ENCODE data around the gene SLC8A3.

The SLC8A3 gene

DNA sequence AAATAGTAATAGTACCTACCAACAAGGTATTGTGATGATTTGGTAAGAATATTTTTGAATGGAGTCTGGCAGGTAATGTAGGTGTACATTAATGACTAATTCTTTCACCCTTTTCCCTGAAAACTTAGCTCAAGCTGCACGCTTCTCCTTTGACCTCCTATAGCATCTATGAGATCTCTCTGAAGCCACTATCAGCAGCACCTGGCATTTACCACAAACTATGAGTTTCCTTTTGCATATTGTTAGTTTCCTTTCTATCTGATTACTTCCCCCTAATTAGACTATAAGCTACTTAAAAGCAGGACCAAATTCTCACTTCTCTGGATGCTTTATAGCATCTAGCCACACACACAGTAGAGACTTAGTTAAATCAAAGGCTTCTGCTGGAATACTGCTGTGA is 48.1 kb downstream of the SLC8A3 start:
- DNase-seq (ENCODE audit: low read depth): no peak
- TF ChIP-seq, protein P1, sequence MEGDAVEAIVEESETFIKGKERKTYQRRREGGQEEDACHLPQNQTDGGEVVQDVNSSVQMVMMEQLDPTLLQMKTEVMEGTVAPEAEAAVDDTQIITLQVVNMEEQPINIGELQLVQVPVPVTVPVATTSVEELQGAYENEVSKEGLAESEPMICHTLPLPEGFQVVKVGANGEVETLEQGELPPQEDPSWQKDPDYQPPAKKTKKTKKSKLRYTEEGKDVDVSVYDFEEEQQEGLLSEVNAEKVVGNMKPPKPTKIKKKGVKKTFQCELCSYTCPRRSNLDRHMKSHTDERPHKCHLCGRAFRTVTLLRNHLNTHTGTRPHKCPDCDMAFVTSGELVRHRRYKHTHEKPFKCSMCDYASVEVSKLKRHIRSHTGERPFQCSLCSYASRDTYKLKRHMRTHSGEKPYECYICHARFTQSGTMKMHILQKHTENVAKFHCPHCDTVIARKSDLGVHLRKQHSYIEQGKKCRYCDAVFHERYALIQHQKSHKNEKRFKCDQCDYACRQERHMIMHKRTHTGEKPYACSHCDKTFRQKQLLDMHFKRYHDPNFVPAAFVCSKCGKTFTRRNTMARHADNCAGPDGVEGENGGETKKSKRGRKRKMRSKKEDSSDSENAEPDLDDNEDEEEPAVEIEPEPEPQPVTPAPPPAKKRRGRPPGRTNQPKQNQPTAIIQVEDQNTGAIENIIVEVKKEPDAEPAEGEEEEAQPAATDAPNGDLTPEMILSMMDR (conservative IDR thresholded peaks at IDR 0.05; ENCODE audit: low read depth, low read length): no peak
- H3K4me3 ChIP-seq (ENCODE audit: low read length): no peak overlapping the region

DNA sequence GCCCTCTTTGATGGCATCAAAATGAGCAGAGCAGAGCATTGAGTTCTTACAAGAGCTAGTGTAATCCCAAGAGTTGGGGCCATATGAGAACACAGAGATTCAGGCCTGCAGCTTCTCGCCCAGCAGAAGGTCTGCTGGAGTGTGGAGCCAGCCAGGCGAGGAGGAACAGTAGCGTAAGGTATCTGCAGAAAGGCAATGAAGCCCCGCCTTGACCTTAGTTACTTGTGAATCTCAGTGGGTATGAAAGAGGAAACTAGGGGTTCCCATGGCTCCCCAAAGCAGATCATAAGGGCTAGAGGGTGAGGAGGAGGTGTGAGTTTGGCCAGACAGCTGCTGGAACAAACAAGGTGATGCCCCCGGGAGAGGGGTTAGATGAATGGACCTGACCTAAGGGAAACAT is 49.4 kb downstream of the SLC8A3 start:
- TF ChIP-seq, protein P1 (conservative IDR thresholded peaks at IDR 0.05; ENCODE audit: low read depth, low read length): no peak
- no peak for DNase-seq (ENCODE audit: low read depth)
- no peak overlapping the region for H3K4me3 ChIP-seq (ENCODE audit: low read length)

DNA sequence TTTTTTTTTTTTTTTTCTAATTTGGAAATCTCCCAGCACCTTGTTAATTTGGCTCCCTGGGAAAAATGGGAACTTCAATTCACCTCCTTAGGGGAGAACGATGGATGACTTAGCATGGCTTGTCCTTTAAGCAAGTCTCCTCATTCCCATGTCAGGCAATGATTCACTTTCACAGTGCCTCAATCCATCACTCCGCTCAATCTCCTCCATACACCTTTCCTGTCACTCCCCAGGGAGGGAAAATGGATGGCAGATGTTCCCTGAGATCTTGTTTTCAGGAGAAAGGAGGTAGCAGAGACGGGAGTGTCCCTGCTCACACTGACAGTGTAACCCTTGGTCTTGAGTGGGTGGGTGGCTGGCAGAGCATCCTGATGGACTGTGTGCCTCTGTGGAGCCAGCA is 51.0 kb downstream of the SLC8A3 start:
- TF ChIP-seq, protein P1 (conservative IDR thresholded peaks at IDR 0.05; ENCODE audit: low read depth, low read length): no peak
- no peak overlapping the region for H3K4me3 ChIP-seq (ENCODE audit: low read length)
- DNase-seq (ENCODE audit: low read depth): no peak

GRCh38 chr14:70133461-70133860 is 55.3 kb downstream of the SLC8A3 start:
- no peak overlapping the region for H3K4me3 ChIP-seq (ENCODE audit: low read length)
- no peak for DNase-seq (ENCODE audit: low read depth)
- TF ChIP-seq, protein P1 (conservative IDR thresholded peaks at IDR 0.05; ENCODE audit: low read depth, low read length): no peak

DNA sequence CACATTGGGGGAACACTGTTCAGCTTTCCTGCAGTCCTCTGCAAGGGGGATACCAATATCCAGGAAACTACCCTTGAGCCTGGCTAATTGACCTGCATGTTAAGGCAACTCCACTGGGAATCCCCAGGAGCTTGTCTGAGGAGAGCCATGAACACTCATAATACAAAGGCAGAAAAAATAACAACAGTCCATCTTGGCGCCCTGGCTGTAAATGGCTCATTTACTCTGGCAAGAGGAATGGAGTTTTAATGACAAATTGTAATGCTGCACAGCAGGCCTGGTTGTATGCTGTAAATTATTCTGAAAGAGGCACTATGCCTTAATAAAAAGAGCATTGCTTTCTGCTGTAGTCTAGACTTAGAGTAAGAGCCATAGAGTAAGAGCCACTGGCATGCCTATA is 58.3 kb downstream of the SLC8A3 start:
- H3K4me3 ChIP-seq (ENCODE audit: low read length): no peak overlapping the region
- TF ChIP-seq, protein P1 (conservative IDR thresholded peaks at IDR 0.05; ENCODE audit: low read depth, low read length): no peak
- DNase-seq (ENCODE audit: low read depth): no peak

GRCh38 chr14:70127186-70127585 is 61.6 kb downstream of the SLC8A3 start:
- TF ChIP-seq, protein P1 (conservative IDR thresholded peaks at IDR 0.05; ENCODE audit: low read depth, low read length): no peak
- H3K4me3 ChIP-seq (ENCODE audit: low read length): no peak overlapping the region
- DNase-seq (ENCODE audit: low read depth): no peak

- TF ChIP-seq, protein P1 (conservative IDR thresholded peaks at IDR 0.05; ENCODE audit: low read depth, low read length): no peak
- H3K4me3 ChIP-seq (ENCODE audit: low read length): no peak overlapping the region
- DNase-seq (ENCODE audit: low read depth): no peak
Measured at GRCh38 chr14:70123796-70124195, 65.0 kb downstream of the SLC8A3 start.

Data from retinal pigment epithelial cell (primary cell).